Stimulated activated CD8-positive, alpha-beta memory T cell treated with anti-CD3 and anti-CD28 coated beads, Interleukin-4, amount 100 ng/mL, for 1 hour (primary cell): ENCODE data around the gene TRAF5.

Experiments
- DNase-seq, 2 donors: peaks; one replicate each; pipeline ENCODE4 v3.0.0-alpha.2; 2020; ENCODE audit warnings: low read depth in 2 of 2, low spot score in 1 of 2

The TRAF5 gene

GRCh38 chr1:211327346-211327921, 801 bp downstream of the TRAF5 start:
- DNase-seq: no peak

- no peak for DNase-seq
Observed at GRCh38 chr1:211328084-211328694, 1.6 kb downstream of the TRAF5 start.

GRCh38 chr1:211328866-211329475, 2.3 kb downstream of the TRAF5 start:
- no peak for DNase-seq

GRCh38 chr1:211329764-211330201, 3.1 kb downstream of the TRAF5 start:
- no peak for DNase-seq

- DNase-seq: no peak
Observed at GRCh38 chr1:211330282-211330936, 3.8 kb downstream of the TRAF5 start.

GRCh38 chr1:211331011-211331709, 4.5 kb downstream of the TRAF5 start:
- DNase-seq: no peak

GRCh38 chr1:211332036-211332616, 5.5 kb downstream of the TRAF5 start:
- DNase-seq: no peak

- no peak for DNase-seq
Observed at GRCh38 chr1:211332830-211333229, 6.2 kb downstream of the TRAF5 start.

GRCh38 chr1:211333906-211334305, 7.3 kb downstream of the TRAF5 start:
- no peak for DNase-seq

- DNase-seq: no peak
Observed at GRCh38 chr1:211334986-211335385, 8.4 kb downstream of the TRAF5 start.

- no peak for DNase-seq
Observed at GRCh38 chr1:211335522-211336157, 9.0 kb downstream of the TRAF5 start.

GRCh38 chr1:211336161-211336560, 9.5 kb downstream of the TRAF5 start:
- DNase-seq: no peak

- no peak for DNase-seq
Observed at GRCh38 chr1:211336775-211337174, 10.1 kb downstream of the TRAF5 start.

GRCh38 chr1:211337430-211338223, 11.0 kb downstream of the TRAF5 start:
- no peak for DNase-seq

- DNase-seq: no peak
Observed at GRCh38 chr1:211338224-211338620, 11.6 kb downstream of the TRAF5 start.

- DNase-seq: no peak
Observed at GRCh38 chr1:211339631-211340041, 13.0 kb downstream of the TRAF5 start.

- no peak for DNase-seq
Observed at GRCh38 chr1:211340622-211341507, 14.2 kb downstream of the TRAF5 start.

GRCh38 chr1:211341999-211342398, 15.4 kb downstream of the TRAF5 start:
- no peak for DNase-seq

GRCh38 chr1:211343607-211344006, 17.0 kb downstream of the TRAF5 start:
- DNase-seq: no peak
